DOHH2 (cell line): Measurements from ENCODE around the gene GRAMD2A.

Experiments used
- CTCF ChIP-seq: fragments of 200-600 bp; sonication (generic); IDR thresholded peaks from one replicate; pipeline ENCODE4 v1.5.1; 2014; ENCODE audit warnings: antibody characterized with exemption, mild to moderate bottlenecking, low read depth, low read length; ENCODE audit not compliant: poor library complexity, severe bottlenecking
- EZH2phosphoT487 ChIP-seq: fragments of 200-600 bp; sonication (generic); IDR thresholded peaks from 2 replicates; pipeline ENCODE4 v1.6.1; 2017; ENCODE audit warnings: borderline replicate concordance, mild to moderate bottlenecking, antibody characterized with exemption, low read length, moderate library complexity, mixed read lengths

- TF ChIP-seq CTCF = no peak
- TF ChIP-seq EZH2phosphoT487 = no peak
Measured at GRCh38 chr15:72176159-72176558, 21.4 kb downstream of the GRAMD2A start.
